KMS-11 (cell line): ENCODE measurements around the gene SAMD10.

ENCODE experiments used
- H2AFZ ChIP-seq: fragments of 200-600 bp; sonication (generic); 2 replicates; pipeline ENCODE4 v1.6.1; 2016; ENCODE audit warnings: antibody characterized with exemption, mixed run types, low read depth
- H3K27ac ChIP-seq: fragments of 200-600 bp; sonication (generic); 2 replicates; pipeline ENCODE4 v1.6.1; 2016; ENCODE audit warnings: mild to moderate bottlenecking, mixed run types
- H3K27me3 ChIP-seq: fragments of 200-600 bp; sonication (generic); 2 replicates; pipeline ENCODE4 v1.6.1; 2017; ENCODE audit warnings: mild to moderate bottlenecking, low read depth, mixed run types, moderate library complexity; ENCODE audit not compliant: insufficient read depth
- H3K36me3 ChIP-seq: fragments of 200-600 bp; sonication (generic); 2 replicates; pipeline ENCODE4 v1.6.1; 2017; ENCODE audit warnings: mild to moderate bottlenecking, mixed run types; ENCODE audit not compliant: insufficient read depth
- H3K4me1 ChIP-seq: fragments of 200-600 bp; sonication (generic); 2 replicates; pipeline ENCODE4 v1.6.1; 2016; ENCODE audit warnings: mild to moderate bottlenecking, low read depth, mixed run types; ENCODE audit not compliant: poor library complexity, severe bottlenecking
- H3K4me2 ChIP-seq: fragments of 200-600 bp; sonication (generic); 2 replicates; pipeline ENCODE4 v1.7.0; 2016; ENCODE audit warnings: mild to moderate bottlenecking, mixed run types
- H3K4me3 ChIP-seq: fragments of 200-600 bp; sonication (generic); IDR thresholded peaks from 2 replicates; pipeline ENCODE4 v1.6.1; 2017; ENCODE audit warnings: low read depth, low read length, mixed read lengths; ENCODE audit not compliant: insufficient read depth
- H3K79me2 ChIP-seq: fragments of 200-600 bp; sonication (generic); 2 replicates; pipeline ENCODE4 v1.6.1; 2016; ENCODE audit warnings: low read depth, mixed run types; ENCODE audit not compliant: insufficient read depth
- H3K9ac ChIP-seq: fragments of 200-600 bp; sonication (generic); 2 replicates; pipeline ENCODE4 v1.6.1; 2016; ENCODE audit warnings: mild to moderate bottlenecking, mixed run types
- H4K20me1 ChIP-seq: fragments of 200-600 bp; sonication (generic); 2 replicates; pipeline ENCODE4 v1.6.1; 2016; ENCODE audit warnings: mild to moderate bottlenecking, mixed run types; ENCODE audit not compliant: insufficient read depth
- TF ChIP-seq, protein P1 (sequence below): fragments of 200-600 bp; sonication (generic); conservative IDR thresholded peaks from 2 replicates; pipeline ENCODE4 v1.6.1; 2017; ENCODE audit warnings: low read depth, mild to moderate bottlenecking, antibody characterized with exemption, low read length, moderate library complexity, mixed read lengths

Gene SAMD10

GRCh38 chr20:64001607-64002011 is 22.2 kb upstream of the SAMD10 start:
- H3K36me3 ChIP-seq = peaks cover 13% of the 10 kb centered on the region
- TF ChIP-seq, protein P1, sequence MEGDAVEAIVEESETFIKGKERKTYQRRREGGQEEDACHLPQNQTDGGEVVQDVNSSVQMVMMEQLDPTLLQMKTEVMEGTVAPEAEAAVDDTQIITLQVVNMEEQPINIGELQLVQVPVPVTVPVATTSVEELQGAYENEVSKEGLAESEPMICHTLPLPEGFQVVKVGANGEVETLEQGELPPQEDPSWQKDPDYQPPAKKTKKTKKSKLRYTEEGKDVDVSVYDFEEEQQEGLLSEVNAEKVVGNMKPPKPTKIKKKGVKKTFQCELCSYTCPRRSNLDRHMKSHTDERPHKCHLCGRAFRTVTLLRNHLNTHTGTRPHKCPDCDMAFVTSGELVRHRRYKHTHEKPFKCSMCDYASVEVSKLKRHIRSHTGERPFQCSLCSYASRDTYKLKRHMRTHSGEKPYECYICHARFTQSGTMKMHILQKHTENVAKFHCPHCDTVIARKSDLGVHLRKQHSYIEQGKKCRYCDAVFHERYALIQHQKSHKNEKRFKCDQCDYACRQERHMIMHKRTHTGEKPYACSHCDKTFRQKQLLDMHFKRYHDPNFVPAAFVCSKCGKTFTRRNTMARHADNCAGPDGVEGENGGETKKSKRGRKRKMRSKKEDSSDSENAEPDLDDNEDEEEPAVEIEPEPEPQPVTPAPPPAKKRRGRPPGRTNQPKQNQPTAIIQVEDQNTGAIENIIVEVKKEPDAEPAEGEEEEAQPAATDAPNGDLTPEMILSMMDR = no peak

DNA sequence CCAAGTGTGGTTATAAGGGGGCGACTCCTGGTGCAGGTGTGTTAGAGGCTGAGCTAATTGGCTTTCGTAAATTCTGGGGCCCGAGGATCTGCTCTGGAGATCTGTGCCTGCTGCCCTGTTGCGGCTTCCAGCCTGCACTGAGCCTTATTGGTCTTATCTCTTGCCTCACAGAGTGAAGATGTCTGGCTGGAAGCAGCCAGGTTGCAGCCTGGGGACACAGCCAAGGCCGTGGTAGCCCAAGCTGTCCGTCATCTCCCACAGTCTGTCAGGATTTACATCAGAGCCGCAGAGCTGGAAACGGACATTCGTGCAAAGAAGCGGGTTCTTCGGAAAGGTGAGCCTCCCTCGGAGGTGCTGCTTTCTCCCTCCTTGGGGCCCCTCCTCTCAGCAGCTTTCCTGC is 21.5 kb upstream of the SAMD10 start:
- no peaks in the 10 kb centered on the region for H3K27me3 ChIP-seq
- peaks cover 13% of the 10 kb centered on the region for H3K36me3 ChIP-seq
- no peak overlapping the region for H3K9ac ChIP-seq
- no peaks in the 10 kb centered on the region for H4K20me1 ChIP-seq
- no peak overlapping the region for H3K27ac ChIP-seq
- no peaks in the 10 kb centered on the region for H3K4me1 ChIP-seq
- H3K4me2 ChIP-seq = no peak overlapping the region
- no peak overlapping the region for H2AFZ ChIP-seq
- TF ChIP-seq, protein P1 = no peak
- no peaks in the 10 kb centered on the region for H3K79me2 ChIP-seq
- H3K4me3 ChIP-seq = no peak overlapping the region

More at GRCh38 chr20:64001607-64002011, 22.2 kb upstream of the SAMD10 start:
- no peak overlapping the region for H2AFZ ChIP-seq
- H3K79me2 ChIP-seq = no peaks in the 10 kb centered on the region
- no peak overlapping the region for H3K9ac ChIP-seq
- no peaks in the 10 kb centered on the region for H3K4me1 ChIP-seq
- H3K4me3 ChIP-seq = no peak overlapping the region
- H3K27ac ChIP-seq = no peak overlapping the region
- no peaks in the 10 kb centered on the region for H4K20me1 ChIP-seq
- H3K4me2 ChIP-seq = no peak overlapping the region
- no peaks in the 10 kb centered on the region for H3K27me3 ChIP-seq

DNA sequence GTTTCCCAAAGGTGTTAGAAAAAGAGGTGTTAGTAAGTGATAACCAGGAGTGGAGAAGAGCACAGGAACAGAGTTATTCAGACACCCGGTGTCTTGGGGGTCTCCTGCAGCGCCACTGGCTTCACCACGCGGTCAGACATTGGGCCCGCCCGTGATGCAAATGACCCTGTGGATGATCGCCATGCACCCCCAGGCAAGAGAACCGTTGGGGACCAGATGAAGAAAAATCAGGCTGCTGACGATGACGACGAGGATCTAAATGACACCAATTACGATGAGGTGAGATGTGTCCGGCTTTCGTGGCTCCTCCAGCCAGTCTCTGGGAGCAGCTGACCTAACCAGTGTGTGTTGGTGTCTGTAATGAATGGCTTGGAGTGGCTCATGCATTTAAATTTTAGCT is 3.5 kb upstream of the SAMD10 start:
- TF ChIP-seq, protein P1 = no peak
- no peak overlapping the region for H3K4me3 ChIP-seq
- peaks cover 19% of the 10 kb centered on the region; the same call in 1 of the 2 replicates for H3K36me3 ChIP-seq
- no peak overlapping the region for H3K9ac ChIP-seq
- no peak overlapping the region for H3K27ac ChIP-seq
- no peak overlapping the region for H2AFZ ChIP-seq
- H3K4me2 ChIP-seq = no peak overlapping the region
- H3K27me3 ChIP-seq = no peaks in the 10 kb centered on the region
- peaks cover 38% of the 10 kb centered on the region for H3K79me2 ChIP-seq
- peaks cover 28% of the 10 kb centered on the region for H3K4me1 ChIP-seq
- H4K20me1 ChIP-seq = no peaks in the 10 kb centered on the region

GRCh38 chr20:63980806-63981728 is 1.6 kb upstream of the SAMD10 start, which contains the start of gene PRPF6:
TSS of gene PRPF6 (plus strand) at chr20:63981132. CDS start at chr20:63981246, 114 bp downstream.
- peaks cover 38% of the 10 kb centered on the region for H3K79me2 ChIP-seq
- peak within 1 kb of the TSS; percentile 9 for H3K4me3 ChIP-seq
- peaks cover 29% of the 10 kb centered on the region for H3K4me1 ChIP-seq
- H3K27me3 ChIP-seq = no peaks in the 10 kb centered on the region
- no peaks in the 10 kb centered on the region for H4K20me1 ChIP-seq
- peak within 1 kb of the TSS; percentile 97 for H3K4me2 ChIP-seq
- TF ChIP-seq, protein P1 = peak; percentile 87
- peak within 1 kb of the TSS; percentile 68 for H3K27ac ChIP-seq
- peak within 1 kb of the TSS; percentile 85 for H2AFZ ChIP-seq
- H3K36me3 ChIP-seq = peaks cover 13% of the 10 kb centered on the region; the same call in 1 of the 2 replicates
- H3K9ac ChIP-seq = peak within 1 kb of the TSS; percentile 64
